Bone marrow (tissue), 2 donors: ENCODE results near the gene HLA-DQB2.
"Not testable (repeated sequence)": the region's sequence is repeated elsewhere in the genome, so short reads cannot be mapped to it uniquely, and the experiment has no call there.

Experiments
- DNase-seq, 2 donors: peaks; one replicate each; lab custom pipeline; 2025; lab: John Stamatoyannopoulos, UW

The HLA-DQB2 gene

GRCh38 chr6:32745649-32746048, 17.7 kb downstream of the HLA-DQB2 start:
- DNase-seq: not testable (repeated sequence)

GRCh38 chr6:32744776-32745175, 18.6 kb downstream of the HLA-DQB2 start:
- no peak for DNase-seq

GRCh38 chr6:32742374-32742773, 21.0 kb downstream of the HLA-DQB2 start:
- DNase-seq: no peak

- DNase-seq: no peak
Measured at GRCh38 chr6:32741031-32741960, 22.0 kb downstream of the HLA-DQB2 start, which contains the start of gene HLA-DQA2. Gene HLA-DQA2, plus strand, starts transcription at chr6:32741391. Its CDS starts 53 bp downstream, at chr6:32741444.

- DNase-seq: no peak
Measured at GRCh38 chr6:32738126-32738525, 25.2 kb downstream of the HLA-DQB2 start.

GRCh38 chr6:32718879-32719278, 44.5 kb downstream of the HLA-DQB2 start:
- no peak for DNase-seq

GRCh38 chr6:32716396-32716795, 46.9 kb downstream of the HLA-DQB2 start:
- DNase-seq: no peak

- DNase-seq: no peak
Measured at GRCh38 chr6:32713241-32713640, 50.1 kb downstream of the HLA-DQB2 start.

- DNase-seq: no peak
Measured at GRCh38 chr6:32709625-32710024, 53.7 kb downstream of the HLA-DQB2 start.
